Astrocyte (in vitro differentiated cells and primary cell): ENCODE measurements around the gene GOLPH3.

ENCODE experiments used
- EZH2 ChIP-seq: IDR thresholded peaks from 2 replicates; pipeline ENCODE4 v1.6.1; 2012; ENCODE audit warnings: mild to moderate bottlenecking, low read length, inconsistent platforms; ENCODE audit not compliant: insufficient read depth
- TF ChIP-seq, protein P1 (sequence below): IDR thresholded peaks from 2 replicates; pipeline ENCODE4 v1.5.1; 2011; ENCODE audit warnings: low read depth, mild to moderate bottlenecking, inconsistent platforms, low read length, moderate library complexity; ENCODE audit not compliant: insufficient read depth

DNA sequence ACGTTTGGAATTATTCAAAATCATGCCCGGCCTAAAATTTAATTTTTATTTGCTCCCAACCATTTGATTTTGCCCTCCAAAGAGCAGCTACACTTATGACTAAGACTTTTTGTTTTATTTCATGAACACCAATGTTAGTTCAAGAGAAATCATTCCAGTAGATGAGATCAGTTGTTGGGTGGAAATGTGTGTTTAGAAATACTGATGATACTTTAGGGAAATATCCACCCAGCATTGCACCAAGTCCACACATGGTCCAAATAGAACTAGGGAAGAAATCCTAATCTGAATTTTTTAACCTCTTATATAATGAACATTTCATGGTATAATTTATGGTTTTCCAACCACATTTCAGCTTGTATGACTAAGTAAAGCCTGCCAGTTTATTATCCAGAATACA lies 28.3 kb upstream of the GOLPH3 start:
- TF ChIP-seq EZH2, result no peak
- TF ChIP-seq, protein P1, sequence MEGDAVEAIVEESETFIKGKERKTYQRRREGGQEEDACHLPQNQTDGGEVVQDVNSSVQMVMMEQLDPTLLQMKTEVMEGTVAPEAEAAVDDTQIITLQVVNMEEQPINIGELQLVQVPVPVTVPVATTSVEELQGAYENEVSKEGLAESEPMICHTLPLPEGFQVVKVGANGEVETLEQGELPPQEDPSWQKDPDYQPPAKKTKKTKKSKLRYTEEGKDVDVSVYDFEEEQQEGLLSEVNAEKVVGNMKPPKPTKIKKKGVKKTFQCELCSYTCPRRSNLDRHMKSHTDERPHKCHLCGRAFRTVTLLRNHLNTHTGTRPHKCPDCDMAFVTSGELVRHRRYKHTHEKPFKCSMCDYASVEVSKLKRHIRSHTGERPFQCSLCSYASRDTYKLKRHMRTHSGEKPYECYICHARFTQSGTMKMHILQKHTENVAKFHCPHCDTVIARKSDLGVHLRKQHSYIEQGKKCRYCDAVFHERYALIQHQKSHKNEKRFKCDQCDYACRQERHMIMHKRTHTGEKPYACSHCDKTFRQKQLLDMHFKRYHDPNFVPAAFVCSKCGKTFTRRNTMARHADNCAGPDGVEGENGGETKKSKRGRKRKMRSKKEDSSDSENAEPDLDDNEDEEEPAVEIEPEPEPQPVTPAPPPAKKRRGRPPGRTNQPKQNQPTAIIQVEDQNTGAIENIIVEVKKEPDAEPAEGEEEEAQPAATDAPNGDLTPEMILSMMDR, result no peak
